DOHH2 (cell line): Measurements from ENCODE around the gene APOL3.
"Not testable (repeated sequence)": the region's sequence is repeated elsewhere in the genome, so short reads cannot be mapped to it uniquely, and the experiment has no call there.

Experiments
- H3F3A ChIP-seq: fragments of 200-600 bp; sonication (generic), shearing (Covaris generic); 2 replicates; pipeline ENCODE4 v1.6.0; 2016; ENCODE audit warnings: antibody characterized with exemption, mild to moderate bottlenecking; ENCODE audit not compliant: control insufficient read depth, insufficient read depth
- H3K27ac ChIP-seq: fragments of 200-600 bp; sonication (generic); 2 replicates; pipeline ENCODE4 v1.5.1; 2014; ENCODE audit warnings: low read depth, mild to moderate bottlenecking, low read length, moderate library complexity
- H3K27me3 ChIP-seq: fragments of 200-600 bp; sonication (generic); 2 replicates; pipeline ENCODE4 v1.6.1; 2014; ENCODE audit warnings: mild to moderate bottlenecking, low read length, mixed read lengths; ENCODE audit not compliant: control insufficient read depth
- H3K36me3 ChIP-seq: fragments of 200-600 bp; sonication (generic); 2 replicates; pipeline ENCODE4 v1.6.1; 2014; ENCODE audit warnings: mild to moderate bottlenecking, low read length, moderate library complexity, mixed read lengths; ENCODE audit not compliant: control insufficient read depth
- H3K4me1 ChIP-seq: fragments of 200-600 bp; sonication (generic); 2 replicates; pipeline ENCODE4 v1.6.1; 2014; ENCODE audit warnings: mild to moderate bottlenecking, low read length, mixed read lengths; ENCODE audit not compliant: control insufficient read depth
- H3K4me2 ChIP-seq: fragments of 200-600 bp; sonication (generic); 2 replicates; pipeline ENCODE4 v1.6.0; 2014; ENCODE audit warnings: mild to moderate bottlenecking, low read length, moderate library complexity
- H3K4me3 ChIP-seq: fragments of 200-600 bp; sonication (generic); 2 replicates; pipeline ENCODE4 v1.5.1; 2014; ENCODE audit warnings: mild to moderate bottlenecking, low read length, mixed read lengths
- H3K79me2 ChIP-seq: fragments of 200-600 bp; sonication (generic); 2 replicates; pipeline ENCODE4 v1.6.1; 2014; ENCODE audit warnings: mild to moderate bottlenecking, low read length, mixed read lengths; ENCODE audit not compliant: control insufficient read depth
- H3K9me2 ChIP-seq: fragments of 200-600 bp; sonication (generic); replicated peaks from 2 replicates; pipeline ENCODE4 v1.6.1; 2014; ENCODE audit warnings: mild to moderate bottlenecking, low read length, mixed read lengths; ENCODE audit not compliant: control insufficient read depth
- H3K9me3 ChIP-seq: fragments of 200-600 bp; sonication (generic); 2 replicates; pipeline ENCODE4 v1.6.1; 2014; ENCODE audit warnings: antibody characterized with exemption, low read length, mixed read lengths; ENCODE audit not compliant: control insufficient read depth, insufficient read depth
- H4K20me1 ChIP-seq: fragments of 200-600 bp; sonication (generic); 2 replicates; pipeline ENCODE4 v1.6.0; 2014; ENCODE audit warnings: low read depth, mild to moderate bottlenecking, antibody characterized with exemption, low read length, moderate library complexity; ENCODE audit not compliant: control insufficient read depth, insufficient read depth
- CTCF ChIP-seq: fragments of 200-600 bp; sonication (generic); IDR thresholded peaks from one replicate; pipeline ENCODE4 v1.5.1; 2014; ENCODE audit warnings: antibody characterized with exemption, mild to moderate bottlenecking, low read depth, low read length; ENCODE audit not compliant: poor library complexity, severe bottlenecking
- EZH2phosphoT487 ChIP-seq: fragments of 200-600 bp; sonication (generic); IDR thresholded peaks from 2 replicates; pipeline ENCODE4 v1.6.1; 2017; ENCODE audit warnings: borderline replicate concordance, mild to moderate bottlenecking, antibody characterized with exemption, low read length, moderate library complexity, mixed read lengths

Gene APOL3

GRCh38 chr22:36162127-36163034 is 1.8 kb upstream of the APOL3 start:
- 0 out of 2 replicates have a peak overlapping the region, but pooled peaks have one; percentile 8 for H3K4me2 ChIP-seq
- H3K9me2 ChIP-seq: no peaks in the 10 kb centered on the region
- H3K4me3 ChIP-seq: no peak overlapping the region

GRCh38 chr22:36161793-36162126 is 1.2 kb upstream of the APOL3 start:
- Histone ChIP-seq H3K27me3 (peaks cover 79% of the 10 kb centered on the region), H3K4me1 (peaks cover 13% of the 10 kb centered on the region)
- H4K20me1 ChIP-seq, H3F3A ChIP-seq, H3K79me2 ChIP-seq, H3K36me3 ChIP-seq, H3K4me3 ChIP-seq, H3K9me3 ChIP-seq, H3K27ac ChIP-seq, H3K4me2 ChIP-seq, H3K9me2 ChIP-seq: not testable (repeated sequence)

More at GRCh38 chr22:36162127-36163034, 1.8 kb upstream of the APOL3 start:
- Histone ChIP-seq H3K27me3 (peaks cover 75% of the 10 kb centered on the region), H3K4me1 (peaks cover 8% of the 10 kb centered on the region), H3K79me2 (no peaks in the 10 kb centered on the region), H3K36me3 (no peaks in the 10 kb centered on the region), H4K20me1 (no peaks in the 10 kb centered on the region), H3F3A (no peaks in the 10 kb centered on the region), H3K27ac (no peak overlapping the region), H3K9me3 (no peaks in the 10 kb centered on the region)
- TF ChIP-seq EZH2phosphoT487 (no peak), CTCF (no peak)

GRCh38 chr22:36156515-36157419 is 3.8 kb downstream of the APOL3 start:
- Histone ChIP-seq H4K20me1 (no peaks in the 10 kb centered on the region), H3K9me2 (no peaks in the 10 kb centered on the region), H3K4me1 (peaks cover 7% of the 10 kb centered on the region; the same call in 1 of the 2 replicates), H3K36me3 (no peaks in the 10 kb centered on the region), H3K9me3 (no peaks in the 10 kb centered on the region), H3K27ac (no peak overlapping the region), H3K27me3 (peaks cover 47% of the 10 kb centered on the region), H3K4me3 (no peak overlapping the region), H3K79me2 (no peaks in the 10 kb centered on the region), H3F3A (no peaks in the 10 kb centered on the region), H3K4me2 (peak overlapping the region; percentile 38)
- TF ChIP-seq CTCF (no peak), EZH2phosphoT487 (no peak)
